Stomach smooth muscle (tissue), 2 donors: Measurements from ENCODE around the gene PMF1.

Source experiments
- H3K27ac ChIP-seq: one replicate; pipeline ENCODE4 v1.7.0; 2013; ENCODE audit warnings: mild to moderate bottlenecking, low read length, inconsistent platforms
- H3K27me3 ChIP-seq, 2 donors: one replicate each; pipeline ENCODE4 v1.7.0; 2013; ENCODE audit warnings: low read length in 2 of 2; ENCODE audit not compliant: insufficient read depth in 2 of 2, control insufficient read depth in 1 of 2
- H3K36me3 ChIP-seq, 2 donors: one replicate each; pipeline ENCODE4 v1.7.0; 2013; ENCODE audit warnings: low read length in 2 of 2; ENCODE audit not compliant: control insufficient read depth in 2 of 2, insufficient read depth in 2 of 2
- H3K4me1 ChIP-seq: one replicate; pipeline ENCODE4 v1.7.0; 2013; ENCODE audit warnings: low read length; ENCODE audit not compliant: control insufficient read depth, insufficient read depth
- H3K4me3 ChIP-seq, 2 donors: one replicate each; pipeline ENCODE4 v1.7.0; 2013; ENCODE audit warnings: low read length in 2 of 2
- H3K9ac ChIP-seq, 2 donors: one replicate each; pipeline ENCODE4 v1.7.0; 2013; ENCODE audit warnings: low read length in 2 of 2, mild to moderate bottlenecking in 1 of 2
- H3K9me3 ChIP-seq, 2 donors: one replicate each; pipeline ENCODE4 v1.7.0; 2013; ENCODE audit warnings: low read length in 2 of 2; ENCODE audit not compliant: control insufficient read depth in 2 of 2
- donor health status: healthy.
- donor health status: Pancreatic carcinoma.

The PMF1 gene

GRCh38 chr1:156283521-156283920 lies 70.7 kb downstream of the PMF1 start:
- peak overlapping the region; percentile 87 to 93 for H3K9ac ChIP-seq
- H3K27me3 ChIP-seq: no peaks in the 10 kb centered on the region
- H3K9me3 ChIP-seq: no peaks in the 10 kb centered on the region
- peaks cover under 1 to 8% of the 10 kb centered on the region in 2 donors for H3K36me3 ChIP-seq
- no peak overlapping the region for H3K27ac ChIP-seq
- H3K4me3 ChIP-seq: peak overlapping the region; percentile 83 to 95
- H3K4me1 ChIP-seq: peaks cover 18% of the 10 kb centered on the region

GRCh38 chr1:156284112-156284511 lies 71.3 kb downstream of the PMF1 start, which contains the start of gene TMEM79:
TMEM79 (plus strand) TSS chr1:156284325; CDS start chr1:156285227, 902 bp downstream.
- H3K9ac ChIP-seq: peak within 1 kb of the TSS; percentile 87 to 93
- H3K4me3 ChIP-seq: peak within 1 kb of the TSS; percentile 83 to 95
- peaks cover 4 to 5% of the 10 kb centered on the region in 2 donors for H3K36me3 ChIP-seq
- H3K9me3 ChIP-seq: no peaks in the 10 kb centered on the region
- no peaks in the 10 kb centered on the region for H3K27me3 ChIP-seq
- H3K27ac ChIP-seq: peak within 1 kb of the TSS; percentile 76
- H3K4me1 ChIP-seq: peaks cover 18% of the 10 kb centered on the region

- no peak overlapping the region for H3K9ac ChIP-seq
- peaks cover 2 to 5% of the 10 kb centered on the region in 2 donors for H3K36me3 ChIP-seq
- H3K27me3 ChIP-seq: no peaks in the 10 kb centered on the region
- H3K27ac ChIP-seq: no peak overlapping the region
- no peaks in the 10 kb centered on the region for H3K9me3 ChIP-seq
- no peak overlapping the region for H3K4me3 ChIP-seq
- H3K4me1 ChIP-seq: peaks cover 18% of the 10 kb centered on the region
Measured at GRCh38 chr1:156284757-156285156, 72.0 kb downstream of the PMF1 start.

- Histone ChIP-seq H3K36me3 (peaks cover 0 to 5% of the 10 kb centered on the region in 2 donors), H3K27ac (no peak overlapping the region), H3K4me1 (peaks cover 15% of the 10 kb centered on the region), H3K9me3 (no peaks in the 10 kb centered on the region), H3K4me3 (no peak overlapping the region), H3K9ac (no peak overlapping the region), H3K27me3 (no peaks in the 10 kb centered on the region)
Measured at GRCh38 chr1:156285437-156285836, 72.6 kb downstream of the PMF1 start.

GRCh38 chr1:156286061-156286460 lies 73.3 kb downstream of the PMF1 start:
- H3K4me3 ChIP-seq: no peak overlapping the region
- H3K9ac ChIP-seq: no peak overlapping the region
- no peaks in the 10 kb centered on the region for H3K9me3 ChIP-seq
- peaks cover 0 to 5% of the 10 kb centered on the region in 2 donors for H3K36me3 ChIP-seq
- no peak overlapping the region for H3K27ac ChIP-seq
- H3K4me1 ChIP-seq: peaks cover 20% of the 10 kb centered on the region
- H3K27me3 ChIP-seq: no peaks in the 10 kb centered on the region
